Measurements from ENCODE around the gene MISP3. TPM values are rescaled to one million over a fixed set of nuclear protein-coding genes. Genes with fewer than 3 reads are reported as not detected.

MISP3 gene
- total RNA-seq, 1 experiment from 2014 or later: 5.2 TPM

DNA sequence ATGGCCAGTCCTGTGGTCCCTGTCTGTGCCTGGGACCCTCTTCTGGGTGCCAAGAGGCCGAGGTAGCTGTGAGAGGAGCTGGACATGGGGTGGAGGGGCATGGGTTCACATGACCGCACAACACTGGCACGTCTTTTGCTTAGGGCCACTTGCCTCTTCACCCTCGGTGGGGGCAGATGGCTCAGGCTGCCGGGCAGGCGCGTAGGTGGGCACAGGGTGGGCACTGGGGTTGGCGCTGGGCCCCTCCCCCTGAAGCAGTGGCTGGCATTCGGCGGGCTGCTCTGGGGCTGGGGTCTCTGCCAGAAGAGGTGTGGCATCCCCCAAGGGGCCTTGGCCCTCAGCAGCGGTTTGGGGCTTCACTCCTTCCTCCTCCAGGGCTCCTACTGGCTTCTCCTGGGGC lies 19.1 kb upstream of the MISP3 start:
- Histone ChIP-seq H3K27me3 (replicated peaks; ENCODE audit: control insufficient read depth, insufficient read depth, low read length) (no peaks in the 10 kb centered on the region), H3K9me3 (peaks cover 4% of the 10 kb centered on the region; the same call in 1 of the 2 replicates), H3K4me1 (no peaks in the 10 kb centered on the region), H3K36me3 (ENCODE audit: control insufficient read depth, insufficient read depth, low read length) (no peaks in the 10 kb centered on the region; the same call in 1 of the 2 replicates), H3K4me3 (ENCODE audit: low read depth, low read length) (no peak overlapping the region)
- peaks cover 12% of the 10 kb centered on the region for H3K36me3 Mint-ChIP-seq (ENCODE audit: insufficient read depth, unreplicated experiment)
- ChIA-PET CTCF (interaction anchor here (0.6 kb wide), 2 partner anchors 21 to 78 kb away, joined by 3 to 11 read pairs; no protein-coding TSS in a partner anchor), POLR2A (no interaction called here)
- DNase-seq: no peak
- H3K27me3 Mint-ChIP-seq (ENCODE audit: insufficient read depth, unreplicated experiment): no peaks in the 10 kb centered on the region
- TF ChIP-seq, protein P1, sequence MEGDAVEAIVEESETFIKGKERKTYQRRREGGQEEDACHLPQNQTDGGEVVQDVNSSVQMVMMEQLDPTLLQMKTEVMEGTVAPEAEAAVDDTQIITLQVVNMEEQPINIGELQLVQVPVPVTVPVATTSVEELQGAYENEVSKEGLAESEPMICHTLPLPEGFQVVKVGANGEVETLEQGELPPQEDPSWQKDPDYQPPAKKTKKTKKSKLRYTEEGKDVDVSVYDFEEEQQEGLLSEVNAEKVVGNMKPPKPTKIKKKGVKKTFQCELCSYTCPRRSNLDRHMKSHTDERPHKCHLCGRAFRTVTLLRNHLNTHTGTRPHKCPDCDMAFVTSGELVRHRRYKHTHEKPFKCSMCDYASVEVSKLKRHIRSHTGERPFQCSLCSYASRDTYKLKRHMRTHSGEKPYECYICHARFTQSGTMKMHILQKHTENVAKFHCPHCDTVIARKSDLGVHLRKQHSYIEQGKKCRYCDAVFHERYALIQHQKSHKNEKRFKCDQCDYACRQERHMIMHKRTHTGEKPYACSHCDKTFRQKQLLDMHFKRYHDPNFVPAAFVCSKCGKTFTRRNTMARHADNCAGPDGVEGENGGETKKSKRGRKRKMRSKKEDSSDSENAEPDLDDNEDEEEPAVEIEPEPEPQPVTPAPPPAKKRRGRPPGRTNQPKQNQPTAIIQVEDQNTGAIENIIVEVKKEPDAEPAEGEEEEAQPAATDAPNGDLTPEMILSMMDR (IDR thresholded peaks at IDR 0.05; ENCODE audit: insufficient read depth in 1 of 2, low read depth in 1 of 2, low read length in 1 of 2, severe bottlenecking in 1 of 2, unreplicated experiment in 1 of 2): no peak
- intact Hi-C loops (cut with micrococcal nuclease; ENCODE audit: unreplicated experiment): no loop called here
- peaks cover 4% of the 10 kb centered on the region for H3K4me1 Mint-ChIP-seq (ENCODE audit: low read depth, unreplicated experiment)
- H3K4me3 Mint-ChIP-seq (ENCODE audit: unreplicated experiment): no peak overlapping the region
- BruUV-seq (replicated peaks): no TSS peak
- H3K27ac Mint-ChIP-seq (ENCODE audit: unreplicated experiment): no peak overlapping the region
- H3K9me3 Mint-ChIP-seq (ENCODE audit: unreplicated experiment): no peaks in the 10 kb centered on the region

DNA sequence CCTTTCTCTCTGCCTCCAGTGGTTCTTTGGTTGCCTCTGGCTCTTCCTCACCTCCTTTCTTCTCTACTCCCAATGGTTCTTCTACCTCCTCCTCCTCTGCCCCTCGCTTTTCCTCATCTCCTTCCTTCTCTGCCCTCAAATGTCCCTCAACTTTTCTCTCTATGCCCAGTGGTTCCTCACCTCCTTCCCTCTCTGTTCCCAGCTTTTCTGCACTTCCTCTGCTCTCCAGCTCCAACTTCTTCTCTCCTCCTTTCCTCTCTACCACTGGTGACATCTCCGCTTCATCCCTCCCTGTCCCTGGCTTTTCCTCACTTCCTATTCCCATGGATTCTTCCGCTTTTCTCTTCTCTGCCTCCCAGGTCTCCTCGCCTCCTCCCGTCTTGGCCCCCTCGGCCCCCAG lies 18.5 kb upstream of the MISP3 start:
- Mint-ChIP-seq H3K27ac (ENCODE audit: unreplicated experiment) (no peak overlapping the region), H3K36me3 (ENCODE audit: insufficient read depth, unreplicated experiment) (peaks cover 12% of the 10 kb centered on the region), H3K27me3 (ENCODE audit: insufficient read depth, unreplicated experiment) (no peaks in the 10 kb centered on the region), H3K4me1 (ENCODE audit: low read depth, unreplicated experiment) (peaks cover 7% of the 10 kb centered on the region), H3K9me3 (ENCODE audit: unreplicated experiment) (no peaks in the 10 kb centered on the region), H3K4me3 (ENCODE audit: unreplicated experiment) (no peak overlapping the region)
- CTCF ChIA-PET: interaction anchor here (0.6 to 0.9 kb wide), 2 partner anchors 21 to 83 kb away, joined by 3 to 11 read pairs; partner anchors contain the start of gene ASF1B
- Histone ChIP-seq H3K9me3 (no peaks in the 10 kb centered on the region), H3K4me1 (peaks cover under 1% of the 10 kb centered on the region; the same call in 1 of the 2 replicates), H3K27me3 (replicated peaks; ENCODE audit: control insufficient read depth, insufficient read depth, low read length) (no peaks in the 10 kb centered on the region), H3K36me3 (ENCODE audit: control insufficient read depth, insufficient read depth, low read length) (no peaks in the 10 kb centered on the region; the same call in 1 of the 2 replicates), H3K4me3 (ENCODE audit: low read depth, low read length) (no peak overlapping the region)
- TF ChIP-seq, protein P1 (IDR thresholded peaks at IDR 0.05; ENCODE audit: insufficient read depth in 1 of 2, low read depth in 1 of 2, low read length in 1 of 2, severe bottlenecking in 1 of 2, unreplicated experiment in 1 of 2): no peak
- DNase-seq: no peak
- BruUV-seq (replicated peaks): no TSS peak
- intact Hi-C loops (cut with micrococcal nuclease; ENCODE audit: unreplicated experiment): no loop called here
- POLR2A ChIA-PET: no interaction called here

DNA sequence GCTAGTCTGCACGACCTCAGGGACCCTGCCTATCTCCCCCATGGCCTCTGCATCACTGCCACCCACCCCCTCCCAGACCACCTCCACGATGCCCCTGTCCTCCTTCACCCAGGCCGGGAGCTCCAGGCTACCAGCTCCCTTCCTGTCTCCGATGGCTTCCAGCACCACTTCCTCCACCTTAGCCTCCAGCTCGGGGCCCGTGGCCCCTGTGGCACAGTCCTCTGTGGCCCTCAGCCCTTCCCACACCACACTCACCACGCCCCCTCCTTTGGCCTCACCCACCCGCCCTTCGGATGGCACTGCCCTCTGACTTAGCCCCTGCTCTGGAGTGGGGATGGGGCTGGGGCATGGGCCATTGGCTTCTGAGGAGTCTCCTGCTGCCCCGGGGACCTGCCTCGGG lies 17.9 kb upstream of the MISP3 start:
- no peaks in the 10 kb centered on the region for H3K27me3 Mint-ChIP-seq (ENCODE audit: insufficient read depth, unreplicated experiment)
- CTCF ChIA-PET: interaction anchor here (0.9 kb wide), 1 partner anchor 82 kb away, joined by 3 read pairs; the partner anchor contains the start of gene ASF1B
- POLR2A ChIA-PET: no interaction called here
- peaks cover 12% of the 10 kb centered on the region for H3K36me3 Mint-ChIP-seq (ENCODE audit: insufficient read depth, unreplicated experiment)
- H3K4me1 Mint-ChIP-seq (ENCODE audit: low read depth, unreplicated experiment): peaks cover 10% of the 10 kb centered on the region
- no TSS peak for BruUV-seq (replicated peaks)
- intact Hi-C loops (cut with micrococcal nuclease; ENCODE audit: unreplicated experiment): no loop called here
- no peaks in the 10 kb centered on the region for H3K9me3 Mint-ChIP-seq (ENCODE audit: unreplicated experiment)
- Histone ChIP-seq H3K27me3 (replicated peaks; ENCODE audit: control insufficient read depth, insufficient read depth, low read length) (no peaks in the 10 kb centered on the region), H3K9me3 (no peaks in the 10 kb centered on the region), H3K36me3 (ENCODE audit: control insufficient read depth, insufficient read depth, low read length) (no peaks in the 10 kb centered on the region; the same call in 1 of the 2 replicates), H3K4me3 (ENCODE audit: low read depth, low read length) (no peak overlapping the region), H3K4me1 (peaks cover 6% of the 10 kb centered on the region)
- H3K4me3 Mint-ChIP-seq (ENCODE audit: unreplicated experiment): no peak overlapping the region
- H3K27ac Mint-ChIP-seq (ENCODE audit: unreplicated experiment): no peak overlapping the region
- DNase-seq: no peak
- TF ChIP-seq, protein P1 (IDR thresholded peaks at IDR 0.05; ENCODE audit: insufficient read depth in 1 of 2, low read depth in 1 of 2, low read length in 1 of 2, severe bottlenecking in 1 of 2, unreplicated experiment in 1 of 2): no peak
